GM12878 (cell line): Measurements from ENCODE around the gene DMAC1. TPM values are rescaled to one million over a fixed set of nuclear protein-coding genes. Genes with fewer than 3 reads are reported as not detected.

Experiments
- ATAC-seq: fragments of 200-7000 bp; cut with Tn5 transposase; 3 replicates; pipeline ENCODE4 v1.9.1; 2020; ENCODE audit warnings: mild to moderate bottlenecking, moderate library complexity
- Bru-seq: library from RNA; stranded (reverse); fragments of 400-500 nt; gene quantifications from one replicate; lab custom pipeline; 2021; lab: Mats Ljungman, UMichigan
- BruChase-seq, 2 experiments: library from RNA; stranded (reverse); fragments of 400-500 nt; gene quantifications; one replicate each; lab custom pipeline; 2021; lab: Mats Ljungman, UMichigan
- BruUV-seq: library from RNA; stranded (reverse); fragments of 400-500 nt; replicated peaks from 2 replicates; lab custom pipeline; 2021; lab: Mats Ljungman, UMichigan
- CTCF ChIA-PET: fragments of 300-600 bp; sonication (Branson Sonifier 250); formaldehyde crosslinking; extraction: SDS; loops from one replicate; lab custom pipeline; 2021; ENCODE audit warnings: inconsistent platforms; lab: Yijun Ruan, JAX
- POLR2A ChIA-PET: fragments of 350-600 bp; formaldehyde crosslinking; extraction: SDS; loops from one replicate; lab custom pipeline; 2021; ENCODE audit warnings: inconsistent platforms; lab: Charles Lee
- RAD21 ChIA-PET: fragments of 300-600 bp; sonication (Branson Sonifier 250); formaldehyde crosslinking; loops from one replicate; lab custom pipeline; 2023; ENCODE audit warnings: antibody characterized with exemption; ENCODE audit not compliant: unreplicated experiment; lab: Charles Lee
- SMC1A ChIA-PET: fragments of 300-600 bp; sonication (Branson Sonifier 250); formaldehyde crosslinking; loops from one replicate; lab custom pipeline; 2023; ENCODE audit not compliant: unreplicated experiment, uncharacterized antibody; lab: Charles Lee
- DNase-seq: peaks from one replicate; pipeline ENCODE4 v3.0.0-alpha.2; 2011; ENCODE audit warnings: low read depth, low spot score
- FAIRE-seq: peaks from 3 replicates; lab custom pipeline; 2011; peaks lifted over from hg19 to GRCh38; lab: Jason Lieb, UNC
- H2AFZ ChIP-seq: 2 replicates; pipeline ENCODE4 v1.6.0; 2011; ENCODE audit warnings: low read depth, low read length, control low read depth; ENCODE audit not compliant: control insufficient read depth
- H3K27ac ChIP-seq: 2 replicates; pipeline ENCODE4 v1.5.1; 2011; ENCODE audit warnings: control low read depth; ENCODE audit not compliant: control insufficient read depth, insufficient read depth
- H3K27me3 ChIP-seq, 2 experiments: replicated peaks in 1 of 2; 2 replicates each; pipeline versions ENCODE4 v1.6.0 to v1.6.1; 2011; ENCODE audit warnings: low read length in 1 of 2; ENCODE audit not compliant: control insufficient read depth in 2 of 2, insufficient read depth in 2 of 2
- H3K36me3 ChIP-seq, 2 experiments: 2 replicates each; pipeline ENCODE4 v1.5.1; 2011; ENCODE audit warnings: low read length in 1 of 2; ENCODE audit not compliant: control insufficient read depth in 2 of 2, insufficient read depth in 2 of 2
- H3K4me1 ChIP-seq: 2 replicates; pipeline ENCODE4 v1.6.1; 2011; ENCODE audit warnings: mild to moderate bottlenecking, low read length, moderate library complexity, mixed read lengths; ENCODE audit not compliant: control insufficient read depth, insufficient read depth
- H3K4me2 ChIP-seq: 2 replicates; pipeline ENCODE4 v1.6.0; 2011; ENCODE audit warnings: control low read depth; ENCODE audit not compliant: control insufficient read depth, insufficient read depth
- H3K4me3 ChIP-seq: fragments of 200-600 bp; sonication (generic); 2 replicates; pipeline ENCODE4 v1.5.1; 2016
- H3K79me2 ChIP-seq: 2 replicates; pipeline ENCODE4 v1.6.0; 2011; ENCODE audit warnings: low read length; ENCODE audit not compliant: control insufficient read depth, insufficient read depth
- H3K9ac ChIP-seq: 2 replicates; pipeline ENCODE4 v1.8.0; 2011; ENCODE audit warnings: low read length, control low read depth, mixed read lengths; ENCODE audit not compliant: control insufficient read depth, insufficient read depth
- H3K9me3 ChIP-seq: replicated peaks from 3 replicates; pipeline ENCODE4 v1.5.1; 2011; ENCODE audit warnings: mild to moderate bottlenecking, low read length; ENCODE audit not compliant: control insufficient read depth, insufficient read depth
- H4K20me1 ChIP-seq: 2 replicates; pipeline ENCODE4 v1.6.0; 2011; ENCODE audit not compliant: control insufficient read depth, insufficient read depth
- ATF7 ChIP-seq: fragments of 450-650 bp; IDR thresholded peaks from 2 replicates; pipeline ENCODE4 v1.6.1; 2016; ENCODE audit warnings: low read depth, mild to moderate bottlenecking
- ESRRA ChIP-seq: IDR thresholded peaks from 2 replicates; pipeline ENCODE4 v1.6.1; 2012; ENCODE audit warnings: mild to moderate bottlenecking, low read length, improper control_type of control experiment
- JUNB ChIP-seq: IDR thresholded peaks from 2 replicates; pipeline ENCODE4 v1.6.1; 2016; ENCODE audit warnings: antibody characterized with exemption, mild to moderate bottlenecking
- NFIC ChIP-seq: IDR thresholded peaks from 2 replicates; pipeline ENCODE4 v1.6.1; 2012; ENCODE audit warnings: low read depth, mild to moderate bottlenecking, inconsistent platforms, low read length, moderate library complexity
- PAX8 ChIP-seq: fragments of 450-650 bp; IDR thresholded peaks from 2 replicates; pipeline ENCODE4 v1.6.1; 2017; ENCODE audit warnings: mild to moderate bottlenecking, moderate library complexity
- POLR2A ChIP-seq: IDR thresholded peaks from 2 replicates; pipeline ENCODE4 v1.6.1; 2011; ENCODE audit warnings: low read depth, mild to moderate bottlenecking, low read length
- RB1 ChIP-seq: fragments of 450-650 bp; formaldehyde crosslinking; IDR thresholded peaks from 2 replicates; pipeline ENCODE4 v1.6.1; 2017; ENCODE audit warnings: mild to moderate bottlenecking, borderline replicate concordance
- SKIL ChIP-seq: fragments of 450-650 bp; IDR thresholded peaks from 2 replicates; pipeline ENCODE4 v1.6.1; 2017; ENCODE audit warnings: mild to moderate bottlenecking, low read depth, inconsistent platforms; ENCODE audit not compliant: poor library complexity, severe bottlenecking
- SMAD1 ChIP-seq: fragments of 450-650 bp; IDR thresholded peaks from 2 replicates; pipeline ENCODE4 v1.6.1; 2018; ENCODE audit warnings: mild to moderate bottlenecking, low read depth; ENCODE audit not compliant: partially characterized antibody
- SMARCA5 ChIP-seq: fragments of 450-650 bp; IDR thresholded peaks from 2 replicates; pipeline ENCODE4 v1.6.1; 2017; ENCODE audit warnings: mild to moderate bottlenecking
- TAF1 ChIP-seq: IDR thresholded peaks from 2 replicates; pipeline ENCODE4 v1.6.1; 2011; ENCODE audit warnings: mild to moderate bottlenecking, low read depth, low read length, borderline replicate concordance
- WGBS: methylation state at CpG from one replicate; pipeline ENCODE4 v1.1.6; 2016; ENCODE audit warnings: low lambda C conversion rate; ENCODE audit not compliant: insufficient replicate concordance, insufficient coverage; ENCODE audit errors: missing lambda C conversion rate; 5-methylcytosine and 5-hydroxymethylcytosine counted together
- in situ Hi-C: fragments of 300-500 bp; cut with MboI; formaldehyde crosslinking; loops from 9 replicates; pipeline ENCODE4 v1.14.3; 2018; ENCODE audit warnings: mixed read lengths
- intact Hi-C: fragments of 100-400 bp; cut with micrococcal nuclease; formaldehyde crosslinking; loops from one replicate; pipeline ENCODE4 v1.14.2; 2022; ENCODE audit not compliant: unreplicated experiment
- long read RNA-seq, 2 experiments: library from polyadenylated mRNA; unstranded; transcript quantifications; one replicate each; pipeline ENCODE4 v2.0.0, GENCODE V29; 2019 to 2020
- polyA minus RNA-seq, 3 experiments: library from RNA; depleted of rRNA, polyadenylated mRNA; stranded (reverse); fragments of >200 nt; gene quantifications; 2 replicates each; pipeline ENCODE4 v1.2.3, GENCODE V29; 2011
- polyA plus RNA-seq, 11 experiments: library from polyadenylated mRNA; depleted of rRNA in 4 of 11; unstranded in 6 of 11; stranded (reverse) in 5 of 11; fragments of >200 nt; fragmentation: Nextera tagmentation in 4 of 11; fragmentation: Illumina TruSeq in 1 of 11; extraction: Ambion mirVana in 4 of 11; extraction: Trizol in 1 of 11; gene quantifications; 1 replicate in 1 of 11; 2 replicates in 10 of 11; pipeline versions ENCODE4 v1.2.1 to v1.2.3, GENCODE V29; 2011 to 2016; ENCODE audit warnings: inconsistent platforms in 2 of 11, missing spikeins in 2 of 11, low read depth in 1 of 11
- total RNA-seq, 4 experiments: library from RNA; depleted of rRNA in 3 of 4; stranded (reverse); fragments of >200 nt in 3 of 4; fragmentation: Illumina TruSeq in 1 of 4; extraction: Trizol in 1 of 4; gene quantifications; 2 replicates each; pipeline versions ENCODE4 v1.2.1 to v1.2.3, GENCODE V29; 2013 to 2021
- TF ChIP-seq, protein P1 (sequence below): fragments of 150-350 bp; IDR thresholded peaks from 2 replicates; pipeline ENCODE4 v1.6.1; 2016; ENCODE audit warnings: low read depth, low read length

DMAC1 gene, protein sequence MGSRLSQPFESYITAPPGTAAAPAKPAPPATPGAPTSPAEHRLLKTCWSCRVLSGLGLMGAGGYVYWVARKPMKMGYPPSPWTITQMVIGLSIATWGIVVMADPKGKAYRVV
- 11.1 and 15.4 TPM in 2 replicates for total RNA-seq (2013; cell fraction: nucleolus; rRNA removed)
- total RNA-seq (2014; rRNA removed), result 27.6 and 27.7 TPM in 2 replicates
- 31.4 and 33.6 TPM in 2 replicates for total RNA-seq (2014; rRNA removed; fragmentation: Illumina TruSeq; extraction: Trizol)
- total RNA-seq (2021), result 65.4 and 66.8 TPM in 2 replicates
- 3.6 TPM for polyA plus RNA-seq (2011; ENCODE audit: low read depth)
- polyA plus RNA-seq (2011; rRNA removed), result 113 and 122 TPM in 2 replicates
- 23.2 and 35.0 TPM in 2 replicates for polyA plus RNA-seq (2011; cell fraction: cytosol; rRNA removed)
- polyA plus RNA-seq (2011; cell fraction: nucleus; rRNA removed), result 19.6 and 29.3 TPM in 2 replicates
- 47.9 and 56.1 TPM in 2 replicates for polyA plus RNA-seq (2012)
- polyA plus RNA-seq (2014; fragmentation: Illumina TruSeq; extraction: Trizol), result 12.0 and 16.0 TPM in 2 replicates
- polyA plus RNA-seq (2014; fragmentation: Nextera tagmentation; extraction: Ambion mirVana), result 10 to 100 TPM; 25.5 to 55.4 TPM
- 24.5 and 24.8 TPM in 2 replicates for polyA plus RNA-seq (2014; rRNA removed)
- 100 to 1,000 TPM; 116 to 123 TPM for polyA plus RNA-seq (2016; fragmentation: Nextera tagmentation; extraction: Ambion mirVana)
- 13.1 and 15.9 TPM in 2 replicates for polyA minus RNA-seq (2011; rRNA and poly(A)+ RNA removed)
- 7.4 and 15.4 TPM in 2 replicates for polyA minus RNA-seq (2011; cell fraction: cytosol; rRNA and poly(A)+ RNA removed)
- polyA minus RNA-seq (2011; cell fraction: nucleus; rRNA and poly(A)+ RNA removed), result 10.6 and 11.5 TPM in 2 replicates
- percentile 90 among the genes with signal in this experiment for Bru-seq, nascent RNA
- percentile 69 among the genes with signal in this experiment for BruChase-seq, experiment 1, labeled RNA remaining after a 6-hour chase
- percentile 72 among the genes with signal in this experiment for BruChase-seq, experiment 2, labeled RNA remaining after a 2-hour chase
- long read RNA-seq, experiment 1, transcript DMAC1-201 (2 exons, 2,755 nt), result major isoform, 64 of 79 reads
- long read RNA-seq, experiment 1, partial matches to known transcripts, result 0 of 79 reads
- long read RNA-seq, experiment 1, other reads (novel, unspliced or antisense), result 15 of 79 reads
- long read RNA-seq, experiment 2, transcript DMAC1-201 (2 exons, 2,755 nt), result major isoform, 93 of 124 reads
- long read RNA-seq, experiment 2, partial matches to known transcripts, result 0 of 124 reads
- long read RNA-seq, experiment 2, other reads (novel, unspliced or antisense), result 31 of 124 reads

DNA sequence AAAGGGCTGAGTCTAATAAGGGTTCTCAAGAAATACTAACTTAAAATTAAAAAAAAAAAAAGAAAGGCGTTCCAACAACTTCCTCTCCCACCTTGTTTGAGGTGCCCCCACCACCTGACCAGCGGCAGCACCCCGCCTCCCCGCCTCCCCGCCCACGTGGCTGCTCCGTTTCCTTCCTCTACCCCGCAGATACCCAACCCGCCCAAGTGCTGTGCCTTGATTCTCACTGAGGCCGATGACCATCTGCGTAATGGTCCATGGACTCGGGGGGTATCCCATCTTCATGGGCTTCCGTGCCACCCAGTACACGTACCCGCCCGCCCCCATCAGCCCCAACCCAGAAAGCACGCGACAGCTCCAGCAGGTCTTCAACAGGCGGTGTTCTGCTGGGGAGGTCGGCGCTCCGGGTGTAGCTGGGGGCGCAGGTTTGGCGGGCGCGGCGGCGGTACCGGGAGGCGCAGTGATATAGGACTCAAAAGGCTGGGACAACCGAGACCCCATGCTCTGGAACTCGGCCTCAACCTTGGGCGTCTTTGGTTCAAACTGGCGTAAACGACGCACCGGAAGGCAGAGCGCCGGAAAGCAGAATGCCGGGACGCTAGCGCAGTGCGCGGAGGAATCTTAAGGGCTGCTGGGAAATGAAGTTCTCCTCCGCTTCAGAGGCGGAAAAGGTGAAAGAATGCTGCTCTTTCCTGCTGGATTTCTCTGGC is at the start of gene DMAC1:
Gene DMAC1, minus strand, starts transcription at position 545 of the 710 bp plus-strand sequence. Its CDS starts 44 bp downstream, at position 501.
- no peaks in the 10 kb centered on the region for H3K4me1 ChIP-seq
- peak within 1 kb of the TSS; percentile 73 for H2AFZ ChIP-seq
- BruUV-seq, result no TSS peak
- RAD21 ChIA-PET, result interaction anchor here (1.2 kb wide), 2 partner anchors 9 to 44 kb away, joined by 3 to 5 read pairs; no protein-coding TSS in a partner anchor
- H3K27ac ChIP-seq, result peak within 1 kb of the TSS; percentile 87
- whole genome bisulfite sequencing, result under 1% methylated on average over 38 of the region's 46 CpGs
- H3K9ac ChIP-seq, result peak within 1 kb of the TSS; percentile 84
- POLR2A ChIA-PET, result interaction anchor here (0.6 to 1.0 kb wide), 7 partner anchors 9 to 214 kb away, joined by 3 to 5 read pairs (median 3); no protein-coding TSS in a partner anchor
- intact Hi-C loops (loop anchor here (5.0 kb wide), 1 partner anchor 178 kb away; no protein-coding TSS in a partner anchor), in situ Hi-C loops (loop anchor here (10.0 to 25.0 kb wide), 4 partner anchors 175 to 1912 kb away; partner anchors contain the start of gene MLANA)
- SMC1A ChIA-PET, result interaction anchor here (0.7 to 1.7 kb wide), 2 partner anchors 12 to 496 kb away, joined by 3 to 4 read pairs; no protein-coding TSS in a partner anchor
- peak within 1 kb of the TSS; percentile 88 for H3K4me2 ChIP-seq
- peak; percentile 95 for FAIRE-seq
- ATAC-seq, result peak; percentile 97
- H4K20me1 ChIP-seq, result no peaks in the 10 kb centered on the region
- H3K4me3 ChIP-seq, result peak within 1 kb of the TSS; percentile 78
- H3K36me3 ChIP-seq, result no peaks in the 10 kb centered on the region; a peak in 1 of 4 replicates
- CTCF ChIA-PET, result interaction anchor here (1.3 kb wide), 1 partner anchor 140 kb away, joined by 4 read pairs; no protein-coding TSS in a partner anchor
- peaks cover 10% of the 10 kb centered on the region for H3K79me2 ChIP-seq
- no peaks in the 10 kb centered on the region for H3K9me3 ChIP-seq
- no peaks in the 10 kb centered on the region for H3K27me3 ChIP-seq
- peak; percentile 41 for DNase-seq
- TF ChIP-seq ATF7 (no peak), SMAD1 (no peak), PAX8 (no peak), TAF1 (peak; percentile 58; the same call in 1 of the 2 replicates), SMARCA5 (no peak; the same call in 1 of the 2 replicates), ESRRA (no peak), POLR2A (peak; percentile 88), SKIL (no peak), RB1 (no peak; the same call in 1 of the 2 replicates), JUNB (no peak), NFIC (no peak)
- TF ChIP-seq, protein P1, sequence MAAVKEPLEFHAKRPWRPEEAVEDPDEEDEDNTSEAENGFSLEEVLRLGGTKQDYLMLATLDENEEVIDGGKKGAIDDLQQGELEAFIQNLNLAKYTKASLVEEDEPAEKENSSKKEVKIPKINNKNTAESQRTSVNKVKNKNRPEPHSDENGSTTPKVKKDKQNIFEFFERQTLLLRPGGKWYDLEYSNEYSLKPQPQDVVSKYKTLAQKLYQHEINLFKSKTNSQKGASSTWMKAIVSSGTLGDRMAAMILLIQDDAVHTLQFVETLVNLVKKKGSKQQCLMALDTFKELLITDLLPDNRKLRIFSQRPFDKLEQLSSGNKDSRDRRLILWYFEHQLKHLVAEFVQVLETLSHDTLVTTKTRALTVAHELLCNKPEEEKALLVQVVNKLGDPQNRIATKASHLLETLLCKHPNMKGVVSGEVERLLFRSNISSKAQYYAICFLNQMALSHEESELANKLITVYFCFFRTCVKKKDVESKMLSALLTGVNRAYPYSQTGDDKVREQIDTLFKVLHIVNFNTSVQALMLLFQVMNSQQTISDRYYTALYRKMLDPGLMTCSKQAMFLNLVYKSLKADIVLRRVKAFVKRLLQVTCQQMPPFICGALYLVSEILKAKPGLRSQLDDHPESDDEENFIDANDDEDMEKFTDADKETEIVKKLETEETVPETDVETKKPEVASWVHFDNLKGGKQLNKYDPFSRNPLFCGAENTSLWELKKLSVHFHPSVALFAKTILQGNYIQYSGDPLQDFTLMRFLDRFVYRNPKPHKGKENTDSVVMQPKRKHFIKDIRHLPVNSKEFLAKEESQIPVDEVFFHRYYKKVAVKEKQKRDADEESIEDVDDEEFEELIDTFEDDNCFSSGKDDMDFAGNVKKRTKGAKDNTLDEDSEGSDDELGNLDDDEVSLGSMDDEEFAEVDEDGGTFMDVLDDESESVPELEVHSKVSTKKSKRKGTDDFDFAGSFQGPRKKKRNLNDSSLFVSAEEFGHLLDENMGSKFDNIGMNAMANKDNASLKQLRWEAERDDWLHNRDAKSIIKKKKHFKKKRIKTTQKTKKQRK, result no peak
